Epithelial cell of prostate (primary cell): Measurements from ENCODE around the gene ANXA8.
A peak's percentile ranks its signal among the peaks of the same experiment; 100 is the strongest.
"Not testable (repeated sequence)": the region's sequence is repeated elsewhere in the genome, so short reads cannot be mapped to it uniquely, and the experiment has no call there.

ENCODE experiments used
- DNase-seq: peaks from one replicate; pipeline ENCODE4 v3.0.0-alpha.2; 2011; ENCODE audit warnings: low read depth, low spot score
- H3K27ac ChIP-seq: fragments of 450-650 bp; 2 replicates; pipeline ENCODE4 v1.5.1; 2017; ENCODE audit warnings: mild to moderate bottlenecking

ANXA8 gene

GRCh38 chr10:47483923-47484322 lies at the start of gene ANXA8:
ANXA8 (minus strand) TSS chr10:47484115; CDS start chr10:47483933, 182 bp downstream.
- peak; percentile 76 for DNase-seq
- H3K27ac ChIP-seq, result peak within 1 kb of the TSS; percentile 92

- not testable (repeated sequence) for DNase-seq, H3K27ac ChIP-seq
Measured at GRCh38 chr10:47523475-47523874, 39.6 kb upstream of the ANXA8 start, which contains the start of gene AGAP9. AGAP9 (minus strand) TSS chr10:47523638; CDS start chr10:47523526, 112 bp downstream.

GRCh38 chr10:47502313-47502712 lies 18.4 kb upstream of the ANXA8 start:
- H3K27ac ChIP-seq, DNase-seq: not testable (repeated sequence)

GRCh38 chr10:47494226-47494625 lies 10.3 kb upstream of the ANXA8 start:
- DNase-seq, H3K27ac ChIP-seq: not testable (repeated sequence)

- not testable (repeated sequence) for DNase-seq, H3K27ac ChIP-seq
Measured at GRCh38 chr10:47491600-47491999, 7.7 kb upstream of the ANXA8 start, which contains the start of gene FAM25G. FAM25G (minus strand) TSS chr10:47491700; CDS start chr10:47491674, 26 bp downstream.

GRCh38 chr10:47489630-47490029 lies 5.7 kb upstream of the ANXA8 start:
- not testable (repeated sequence) for DNase-seq, H3K27ac ChIP-seq

- not testable (repeated sequence) for DNase-seq
- peak overlapping the region; percentile 51 for H3K27ac ChIP-seq
Measured at GRCh38 chr10:47485943-47486342, 2.0 kb upstream of the ANXA8 start.

- peak overlapping the region; percentile 92 for H3K27ac ChIP-seq
- DNase-seq, result not testable (repeated sequence)
Measured at GRCh38 chr10:47484786-47485185, 871 bp upstream of the ANXA8 start.

- not testable (repeated sequence) for DNase-seq
- peak overlapping the region; percentile 92 for H3K27ac ChIP-seq
Measured at GRCh38 chr10:47482367-47482766, 1.5 kb downstream of the ANXA8 start.

GRCh38 chr10:47481768-47482181 lies 2.1 kb downstream of the ANXA8 start:
- peak overlapping the region; percentile 50 for H3K27ac ChIP-seq
- DNase-seq, result not testable (repeated sequence)

GRCh38 chr10:47481182-47481766 lies 2.6 kb downstream of the ANXA8 start:
- DNase-seq, H3K27ac ChIP-seq: not testable (repeated sequence)

- H3K27ac ChIP-seq, DNase-seq: not testable (repeated sequence)
Measured at GRCh38 chr10:47480133-47480532, 3.8 kb downstream of the ANXA8 start.

- not testable (repeated sequence) for DNase-seq, H3K27ac ChIP-seq
Measured at GRCh38 chr10:47478114-47478513, 5.8 kb downstream of the ANXA8 start.

- not testable (repeated sequence) for H3K27ac ChIP-seq, DNase-seq
Measured at GRCh38 chr10:47477078-47477477, 6.8 kb downstream of the ANXA8 start.

GRCh38 chr10:47475101-47475500 lies 8.8 kb downstream of the ANXA8 start:
- not testable (repeated sequence) for DNase-seq

GRCh38 chr10:47473516-47473915 lies 10.4 kb downstream of the ANXA8 start:
- not testable (repeated sequence) for H3K27ac ChIP-seq, DNase-seq

More at GRCh38 chr10:47475101-47475500, 8.8 kb downstream of the ANXA8 start:
- not testable (repeated sequence) for H3K27ac ChIP-seq

GRCh38 chr10:47472647-47473046 lies 11.3 kb downstream of the ANXA8 start:
- not testable (repeated sequence) for DNase-seq, H3K27ac ChIP-seq

GRCh38 chr10:47472072-47472471 lies 11.8 kb downstream of the ANXA8 start:
- not testable (repeated sequence) for H3K27ac ChIP-seq, DNase-seq

- not testable (repeated sequence) for H3K27ac ChIP-seq, DNase-seq
Measured at GRCh38 chr10:47468731-47469528, 15.0 kb downstream of the ANXA8 start.

- not testable (repeated sequence) for H3K27ac ChIP-seq, DNase-seq
Measured at GRCh38 chr10:47467957-47468356, 16.0 kb downstream of the ANXA8 start.

- H3K27ac ChIP-seq, DNase-seq: not testable (repeated sequence)
Measured at GRCh38 chr10:47467458-47467857, 16.5 kb downstream of the ANXA8 start.
